HCT116 (cell line): ENCODE results near the gene ZBED5. TPM values are rescaled to one million over a fixed set of nuclear protein-coding genes. Genes with fewer than 3 reads are reported as not detected.

Experiments used
- ATAC-seq: fragments of 200-7000 bp; cut with Tn5 transposase; 2 replicates; pipeline ENCODE4 v1.9.1; 2020; ENCODE audit warnings: mild to moderate bottlenecking, moderate library complexity
- BruUV-seq: library from RNA; stranded (reverse); fragments of 400-500 nt; replicated peaks from 2 replicates; lab custom pipeline; 2021; lab: Mats Ljungman, UMichigan
- CTCF ChIA-PET: fragments of 300-600 bp; sonication (Branson Sonifier 250); formaldehyde crosslinking; loops from one replicate; lab custom pipeline; 2021; ENCODE audit warnings: antibody characterized with exemption; lab: Charles Lee
- POLR2A ChIA-PET: fragments of 300-600, 350-600 bp; sonication (Branson Sonifier 250); formaldehyde crosslinking; loops from one replicate; lab custom pipeline; 2021; ENCODE audit warnings: antibody characterized with exemption; lab: Charles Lee
- RAD21 ChIA-PET, 2 experiments: fragments of 300-600 bp; sonication (Branson Sonifier 250); formaldehyde crosslinking; loops; one replicate each; lab custom pipeline; 2023; ENCODE audit warnings: low total read pairs in 2 of 2; ENCODE audit not compliant: uncharacterized antibody in 2 of 2, unreplicated experiment in 2 of 2, low non-redundant PET in 1 of 2; lab: Charles Lee
- DNase-seq: peaks from one replicate; pipeline ENCODE4 v3.0.0-alpha.2; 2010; ENCODE audit warnings: low read depth, low spot score
- H2AFZ ChIP-seq: fragments of 200-600 bp; shearing (Covaris generic), sonication (generic); 2 replicates; pipeline ENCODE4 v1.6.1; 2017; ENCODE audit warnings: low read depth, mixed run types, mixed read lengths, antibody characterized with exemption, low read length; ENCODE audit not compliant: poor library complexity, severe bottlenecking
- H3K27ac ChIP-seq: 2 replicates; pipeline ENCODE4 v1.5.1; 2012; ENCODE audit warnings: low read depth, low read length
- H3K27me3 ChIP-seq: fragments of 200-600 bp; sonication (generic); 2 replicates; pipeline ENCODE4 v1.6.1; 2016; ENCODE audit warnings: mixed run types, low read length, mixed read lengths; ENCODE audit not compliant: insufficient read depth
- H3K36me3 ChIP-seq, 2 experiments: fragments of 200-500 bp in 1 of 2; fragments of 200-600 bp in 1 of 2; sonication (Bioruptor generic) in 1 of 2; sonication (generic) in 1 of 2; 2 replicates each; pipeline versions ENCODE4 v1.5.1 to v1.6.1; 2014 to 2016; ENCODE audit warnings: low read length in 2 of 2, inconsistent platforms in 1 of 2, mixed read lengths in 1 of 2, mixed run types in 1 of 2; ENCODE audit not compliant: insufficient read depth in 2 of 2, control insufficient read depth in 1 of 2
- H3K4me1 ChIP-seq, 2 experiments: fragments of 200-600 bp in 1 of 2; sonication (generic) in 1 of 2; 2 replicates each; pipeline versions ENCODE4 v1.5.1 to v1.6.1; 2012 to 2017; ENCODE audit warnings: low read length in 2 of 2, inconsistent platforms in 1 of 2, mild to moderate bottlenecking in 1 of 2, mixed read lengths in 1 of 2, mixed run types in 1 of 2, moderate library complexity in 1 of 2; ENCODE audit not compliant: insufficient read depth in 2 of 2, control insufficient read depth in 1 of 2
- H3K4me2 ChIP-seq: fragments of 200-600 bp; sonication (generic); 2 replicates; pipeline ENCODE4 v1.6.1; 2017; ENCODE audit warnings: mixed run types, low read length, mixed read lengths
- H3K4me3 ChIP-seq, 2 experiments: fragments of 200-600 bp in 1 of 2; sonication (generic) in 1 of 2; replicated peaks in 1 of 2; 2 replicates each; pipeline ENCODE4 v1.5.1; 2011 to 2016; ENCODE audit warnings: low read length in 2 of 2, control low read depth in 1 of 2, low read depth in 1 of 2, mild to moderate bottlenecking in 1 of 2, mixed read lengths in 1 of 2, mixed run types in 1 of 2
- H3K79me2 ChIP-seq: fragments of 200-600 bp; sonication (generic); 2 replicates; pipeline ENCODE4 v1.6.1; 2017; ENCODE audit warnings: mild to moderate bottlenecking, mixed run types, low read length, moderate library complexity, mixed read lengths; ENCODE audit not compliant: insufficient read depth
- H3K9ac ChIP-seq: fragments of 200-600 bp; sonication (generic); 2 replicates; pipeline ENCODE4 v1.6.1; 2016; ENCODE audit warnings: low read length, mixed read lengths
- H3K9me2 ChIP-seq: fragments of 200-600 bp; sonication (generic), shearing (Covaris generic); 2 replicates; pipeline ENCODE4 v1.6.1; 2017; ENCODE audit warnings: mixed run types, mild to moderate bottlenecking, moderate library complexity; ENCODE audit not compliant: insufficient read depth
- H3K9me3 ChIP-seq, 2 experiments: fragments of 200-500 bp in 1 of 2; fragments of 200-600 bp in 1 of 2; sonication (Bioruptor generic) in 1 of 2; sonication (generic) in 1 of 2; 2 replicates each; pipeline ENCODE4 v1.6.1; 2014 to 2017; ENCODE audit warnings: low read length in 2 of 2, mixed read lengths in 2 of 2, inconsistent platforms in 1 of 2, low read depth in 1 of 2, mild to moderate bottlenecking in 1 of 2, mixed run types in 1 of 2, moderate library complexity in 1 of 2; ENCODE audit not compliant: control insufficient read depth in 1 of 2, insufficient read depth in 1 of 2
- H4K20me1 ChIP-seq: fragments of 200-600 bp; sonication (generic), shearing (Covaris generic); 2 replicates; pipeline ENCODE4 v1.6.1; 2017; ENCODE audit warnings: mixed run types, mild to moderate bottlenecking, moderate library complexity; ENCODE audit not compliant: insufficient read depth
- ATF3 ChIP-seq: IDR thresholded peaks from 2 replicates; pipeline ENCODE4 v1.6.1; 2012
- CBX3 ChIP-seq: IDR thresholded peaks from 2 replicates; pipeline ENCODE4 v1.6.1; 2012; ENCODE audit warnings: low read depth
- CEBPB ChIP-seq: IDR thresholded peaks from 2 replicates; pipeline ENCODE4 v1.6.1; 2012; ENCODE audit warnings: low read depth
- CTCF ChIP-seq, 3 experiments: fragments of 200-600 bp in 1 of 3; sonication (generic) in 1 of 3; IDR thresholded peaks in 2 of 3; conservative IDR thresholded peaks in 1 of 3; 2 replicates each; pipeline ENCODE4 v1.5.1; 2012 to 2017; ENCODE audit warnings: low read depth in 2 of 3, low read length in 2 of 3, antibody characterized with exemption in 1 of 3, borderline replicate concordance in 1 of 3, control low read depth in 1 of 3, mild to moderate bottlenecking in 1 of 3, mixed read lengths in 1 of 3, mixed run types in 1 of 3, moderate library complexity in 1 of 3; ENCODE audit not compliant: insufficient read depth in 1 of 3
- EGR1 ChIP-seq: IDR thresholded peaks from 2 replicates; pipeline ENCODE4 v1.6.1; 2012; ENCODE audit warnings: low read depth
- ELF1 ChIP-seq: IDR thresholded peaks from 2 replicates; pipeline ENCODE4 v1.6.1; 2012; ENCODE audit warnings: low read depth, borderline replicate concordance
- EZH2 ChIP-seq: fragments of 200-600 bp; sonication (generic); IDR thresholded peaks from 2 replicates; pipeline ENCODE4 v1.6.1; 2017; ENCODE audit warnings: antibody characterized with exemption, mixed run types
- EZH2phosphoT487 ChIP-seq: fragments of 200-600 bp; IDR thresholded peaks from 2 replicates; pipeline ENCODE4 v1.6.1; 2018; ENCODE audit warnings: antibody characterized with exemption, borderline replicate concordance
- FOSL1 ChIP-seq: IDR thresholded peaks from 2 replicates; pipeline ENCODE4 v1.6.1; 2012; ENCODE audit warnings: low read depth
- JUND ChIP-seq: IDR thresholded peaks from 2 replicates; pipeline ENCODE4 v1.6.1; 2012
- MAX ChIP-seq: IDR thresholded peaks from 2 replicates; pipeline ENCODE4 v1.6.1; 2012
- RAD21 ChIP-seq: IDR thresholded peaks from 2 replicates; pipeline ENCODE4 v1.6.1; 2012; ENCODE audit warnings: low read depth, mild to moderate bottlenecking
- SIN3A ChIP-seq: IDR thresholded peaks from 2 replicates; pipeline ENCODE4 v1.6.1; 2012; ENCODE audit warnings: low read depth
- SP1 ChIP-seq: IDR thresholded peaks from 2 replicates; pipeline ENCODE4 v1.6.1; 2012; ENCODE audit warnings: low read depth
- SRF ChIP-seq: IDR thresholded peaks from 2 replicates; pipeline ENCODE4 v1.6.1; 2012; ENCODE audit warnings: low read depth
- TCF7L2 ChIP-seq: IDR thresholded peaks from 2 replicates; pipeline ENCODE4 v1.7.0; 2011; ENCODE audit warnings: borderline replicate concordance, inconsistent platforms; ENCODE audit not compliant: insufficient read depth, insufficient read length; ENCODE audit errors: extremely low read depth
- YY1 ChIP-seq: IDR thresholded peaks from 2 replicates; pipeline ENCODE4 v1.6.1; 2011; ENCODE audit warnings: low read length, low read depth, moderate library complexity, mild to moderate bottlenecking; ENCODE audit not compliant: insufficient replicate concordance; ENCODE audit errors: extremely low read depth
- ZBTB33 ChIP-seq: IDR thresholded peaks from 2 replicates; pipeline ENCODE4 v1.6.1; 2011; ENCODE audit warnings: mild to moderate bottlenecking, low read length, moderate library complexity; ENCODE audit not compliant: insufficient replicate concordance; ENCODE audit errors: extremely low read depth
- ZFX ChIP-seq: fragments of 450-650 bp; IDR thresholded peaks from 2 replicates; pipeline ENCODE4 v1.6.1; 2017
- intact Hi-C: fragments of 100-400 bp; cut with micrococcal nuclease; formaldehyde crosslinking; loops from 2 replicates; pipeline ENCODE4 v1.10.0; 2022
- total RNA-seq: library from RNA; stranded (reverse); gene quantifications from one replicate; pipeline ENCODE4 v1.2.1, GENCODE V29; 2021; ENCODE audit not compliant: unreplicated experiment
- TF ChIP-seq, protein P1 (sequence below): IDR thresholded peaks from 2 replicates; pipeline ENCODE4 v1.6.1; 2012; ENCODE audit warnings: low read depth

Gene ZBED5
- total RNA-seq, 1 experiment from 2014 or later: 26.8 TPM

DNA sequence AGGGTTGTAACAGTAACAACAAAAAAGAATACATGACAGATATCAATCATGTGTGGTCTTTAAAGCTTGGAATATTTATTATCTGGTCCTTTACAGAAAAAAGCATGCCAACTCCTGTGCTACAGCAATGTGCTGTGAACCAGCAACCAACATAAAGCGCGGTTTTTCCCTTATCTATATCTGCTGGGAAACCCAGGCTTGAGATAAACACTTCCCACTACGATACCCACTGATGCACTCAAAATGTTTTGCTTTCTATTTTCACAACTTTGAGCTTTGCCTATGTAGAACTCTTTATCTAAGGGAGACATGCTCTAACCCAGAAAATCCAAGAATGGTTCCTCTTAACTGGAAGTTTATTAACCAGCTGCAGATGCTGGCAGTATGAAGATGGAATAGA is 19.0 kb downstream of the ZBED5 start:
- no peak for DNase-seq
- POLR2A ChIA-PET: interaction anchor here (3.5 kb wide), 1 partner anchor 30 kb away, joined by 21 read pairs; the partner anchor contains the start of gene EIF4G2
- Histone ChIP-seq H3K27me3 (no peaks in the 10 kb centered on the region), H3K9ac (no peak overlapping the region), H3K36me3 (no peaks in the 10 kb centered on the region), H3K79me2 (no peaks in the 10 kb centered on the region), H3K4me1 (peaks cover 0 to 5% of the 10 kb centered on the region in 2 experiments; a peak in 1 of 4 replicates), H2AFZ (no peak overlapping the region), H3K4me2 (no peak overlapping the region), H3K4me3 (no peak overlapping the region), H3K9me3 (no peaks in the 10 kb centered on the region), H3K27ac (no peak overlapping the region), H4K20me1 (no peaks in the 10 kb centered on the region), H3K9me2 (no peaks in the 10 kb centered on the region)
- BruUV-seq: no TSS peak
- CTCF ChIA-PET: no interaction called here
- intact Hi-C loops: no loop called here
- RAD21 ChIA-PET: no interaction called here
- ATAC-seq: no peak
- TF ChIP-seq CTCF (IDR thresholded peaks at IDR 0.05 in 2 of 3, conservative IDR thresholded peaks at IDR 0.05 in 1 of 3; ENCODE audit: borderline replicate concordance in 1 of 3, insufficient read depth in 1 of 3, low read depth in 2 of 3, low read length in 2 of 3) (no peak), MAX (no peak), YY1 (no peak), ZFX (no peak), ZBTB33 (no peak), EZH2 (no peak), JUND (no peak), SRF (no peak), TCF7L2 (no peak), SIN3A (no peak), EGR1 (no peak), RAD21 (no peak), ELF1 (no peak), EZH2phosphoT487 (no peak), FOSL1 (no peak), SP1 (no peak), CEBPB (no peak), CBX3 (no peak), ATF3 (no peak)
- TF ChIP-seq, protein P1, sequence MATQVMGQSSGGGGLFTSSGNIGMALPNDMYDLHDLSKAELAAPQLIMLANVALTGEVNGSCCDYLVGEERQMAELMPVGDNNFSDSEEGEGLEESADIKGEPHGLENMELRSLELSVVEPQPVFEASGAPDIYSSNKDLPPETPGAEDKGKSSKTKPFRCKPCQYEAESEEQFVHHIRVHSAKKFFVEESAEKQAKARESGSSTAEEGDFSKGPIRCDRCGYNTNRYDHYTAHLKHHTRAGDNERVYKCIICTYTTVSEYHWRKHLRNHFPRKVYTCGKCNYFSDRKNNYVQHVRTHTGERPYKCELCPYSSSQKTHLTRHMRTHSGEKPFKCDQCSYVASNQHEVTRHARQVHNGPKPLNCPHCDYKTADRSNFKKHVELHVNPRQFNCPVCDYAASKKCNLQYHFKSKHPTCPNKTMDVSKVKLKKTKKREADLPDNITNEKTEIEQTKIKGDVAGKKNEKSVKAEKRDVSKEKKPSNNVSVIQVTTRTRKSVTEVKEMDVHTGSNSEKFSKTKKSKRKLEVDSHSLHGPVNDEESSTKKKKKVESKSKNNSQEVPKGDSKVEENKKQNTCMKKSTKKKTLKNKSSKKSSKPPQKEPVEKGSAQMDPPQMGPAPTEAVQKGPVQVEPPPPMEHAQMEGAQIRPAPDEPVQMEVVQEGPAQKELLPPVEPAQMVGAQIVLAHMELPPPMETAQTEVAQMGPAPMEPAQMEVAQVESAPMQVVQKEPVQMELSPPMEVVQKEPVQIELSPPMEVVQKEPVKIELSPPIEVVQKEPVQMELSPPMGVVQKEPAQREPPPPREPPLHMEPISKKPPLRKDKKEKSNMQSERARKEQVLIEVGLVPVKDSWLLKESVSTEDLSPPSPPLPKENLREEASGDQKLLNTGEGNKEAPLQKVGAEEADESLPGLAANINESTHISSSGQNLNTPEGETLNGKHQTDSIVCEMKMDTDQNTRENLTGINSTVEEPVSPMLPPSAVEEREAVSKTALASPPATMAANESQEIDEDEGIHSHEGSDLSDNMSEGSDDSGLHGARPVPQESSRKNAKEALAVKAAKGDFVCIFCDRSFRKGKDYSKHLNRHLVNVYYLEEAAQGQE: no peak
